ENCODE results near the gene ENPP6.
A peak's percentile ranks its signal among the peaks of the same experiment; 100 is the strongest.

ENPP6 gene

DNA sequence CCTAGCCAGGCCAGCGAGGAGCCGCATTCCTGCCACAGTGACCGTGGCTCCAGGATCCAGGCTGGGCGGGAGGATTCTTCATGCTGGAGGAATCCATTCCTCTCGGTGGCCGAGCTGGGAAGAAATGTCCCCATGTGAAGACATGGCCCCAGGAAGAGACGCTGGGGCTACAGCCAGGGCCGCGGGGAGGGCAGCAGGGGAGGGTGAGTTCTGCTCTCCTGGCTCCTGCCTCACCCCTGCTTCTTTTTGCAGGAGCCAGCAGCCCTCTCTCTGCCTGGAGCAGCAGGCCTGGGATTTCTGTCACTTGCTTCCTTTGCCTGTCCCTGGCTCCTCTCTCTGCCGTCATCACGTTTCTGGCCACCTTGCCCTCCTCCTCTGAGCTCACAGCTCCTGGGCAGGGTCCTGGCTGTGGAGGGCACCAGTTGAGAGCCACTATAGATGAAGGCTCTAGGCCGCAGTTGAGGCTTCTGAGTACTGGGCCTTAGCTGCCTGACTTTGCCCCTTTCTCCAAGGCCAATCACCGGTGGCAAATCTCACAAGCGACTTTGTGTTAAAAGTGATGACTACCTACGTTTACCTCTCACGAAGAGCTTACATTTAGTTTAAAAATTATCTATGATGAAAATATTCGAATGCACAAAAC is 48.3 kb downstream of the ENPP6 start:
- no peak overlapping the region for H3K4me3 ChIP-seq (ENCODE audit: low read depth, low read length)
- no peak for TF ChIP-seq CTCF (IDR thresholded peaks at IDR 0.05; ENCODE audit: insufficient read depth, low read length, missing control alignments)
- no peak for DNase-seq (ENCODE audit: low read depth, low spot score)
- POLR2A ChIA-PET = no interaction called here
- CTCF ChIA-PET = interaction anchor here (0.7 to 4.3 kb wide), 12 partner anchors 9 to 382 kb away, joined by 3 to 46 read pairs (median 3); no protein-coding TSS in a partner anchor

GRCh38 chr4:184168406-184169019 is 49.2 kb downstream of the ENPP6 start:
- CTCF ChIA-PET = interaction anchor here (0.8 to 4.3 kb wide), 19 partner anchors 10 to 381 kb away, joined by 3 to 46 read pairs (median 3); no protein-coding TSS in a partner anchor

DNA sequence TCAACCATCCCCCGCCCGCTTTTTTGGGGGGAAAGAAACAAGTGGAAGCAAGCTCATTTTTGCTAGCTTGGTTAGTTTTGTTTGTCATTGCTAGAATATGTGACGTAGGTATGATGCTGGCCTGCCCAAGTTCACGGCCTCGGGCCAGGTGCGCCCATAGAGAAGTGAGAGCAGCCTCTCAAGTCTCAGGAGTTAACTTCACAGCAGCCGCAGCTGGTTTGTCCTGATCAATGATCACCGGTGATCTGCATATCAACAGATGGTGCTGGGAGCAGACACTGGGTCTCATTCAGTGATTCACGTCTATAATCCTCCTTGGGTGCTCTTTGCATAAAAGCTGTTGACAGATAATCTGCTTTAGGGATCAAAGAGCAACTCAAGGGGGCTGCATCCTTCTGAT is 50.1 kb downstream of the ENPP6 start:
- CTCF ChIA-PET = interaction anchor here (0.8 to 4.3 kb wide), 11 partner anchors 9 to 380 kb away, joined by 3 to 46 read pairs (median 3); no protein-coding TSS in a partner anchor
- DNase-seq (ENCODE audit: low read depth, low spot score) = no peak
- POLR2A ChIA-PET = no interaction called here
- TF ChIP-seq CTCF (IDR thresholded peaks at IDR 0.05; ENCODE audit: insufficient read depth, low read length, missing control alignments) = no peak
- H3K4me3 ChIP-seq (ENCODE audit: low read depth, low read length) = no peak overlapping the region

More at GRCh38 chr4:184168406-184169019, 49.2 kb downstream of the ENPP6 start:
- POLR2A ChIA-PET = no interaction called here
- peak; percentile 96 for TF ChIP-seq CTCF (IDR thresholded peaks at IDR 0.05; ENCODE audit: insufficient read depth, low read length, missing control alignments)
- no peak for DNase-seq (ENCODE audit: low read depth, low spot score)
- no peak overlapping the region; the same call in 1 of the 2 replicates for H3K4me3 ChIP-seq (ENCODE audit: low read depth, low read length)

DNA sequence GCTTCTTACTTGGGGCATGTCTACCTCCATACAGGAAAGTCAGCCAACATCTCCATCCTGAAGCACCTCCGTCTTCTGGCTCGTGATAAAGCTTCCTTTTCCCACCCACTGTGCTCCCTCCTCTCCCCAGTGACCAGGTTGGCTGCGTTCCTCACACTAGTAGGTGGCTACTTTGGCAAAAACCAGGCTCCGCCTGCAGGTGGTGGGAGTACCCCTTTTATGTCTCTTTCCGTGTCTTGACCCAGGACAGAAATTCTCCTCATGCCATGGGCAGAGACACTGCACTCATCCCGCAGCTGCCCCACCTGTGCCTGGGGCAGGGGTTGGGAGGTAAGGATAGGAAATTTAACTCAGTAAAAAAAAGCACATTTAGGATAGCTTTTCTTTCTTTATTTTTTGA is 50.9 kb downstream of the ENPP6 start:
- no peak overlapping the region for H3K4me3 ChIP-seq (ENCODE audit: low read depth, low read length)
- ChIA-PET POLR2A (no interaction called here), CTCF (interaction anchor here (1.0 to 4.3 kb wide), 6 partner anchors 8 to 695 kb away, joined by 3 to 46 read pairs (median 5); no protein-coding TSS in a partner anchor)
- TF ChIP-seq CTCF (IDR thresholded peaks at IDR 0.05; ENCODE audit: insufficient read depth, low read length, missing control alignments) = no peak
- DNase-seq (ENCODE audit: low read depth, low spot score) = no peak

GRCh38 chr4:184165291-184165690 is 52.4 kb downstream of the ENPP6 start:
- DNase-seq (ENCODE audit: low read depth, low spot score) = no peak
- ChIA-PET POLR2A (no interaction called here), CTCF (interaction anchor here (1.1 to 1.7 kb wide), 3 partner anchors 18 to 327 kb away, joined by 5 to 6 read pairs (median 5); no protein-coding TSS in a partner anchor)
- no peak overlapping the region for H3K4me3 ChIP-seq (ENCODE audit: low read depth, low read length)
- TF ChIP-seq CTCF (IDR thresholded peaks at IDR 0.05; ENCODE audit: insufficient read depth, low read length, missing control alignments) = no peak

- ChIA-PET CTCF (interaction anchor here (1.7 kb wide), 1 partner anchor 323 kb away, joined by 6 read pairs; no protein-coding TSS in a partner anchor), POLR2A (no interaction called here)
- H3K4me3 ChIP-seq (ENCODE audit: low read depth, low read length) = no peak overlapping the region
- peak; percentile 40 for TF ChIP-seq CTCF (IDR thresholded peaks at IDR 0.05; ENCODE audit: insufficient read depth, low read length, missing control alignments)
- DNase-seq (ENCODE audit: low read depth, low spot score) = no peak
Observed at GRCh38 chr4:184163813-184164212, 53.9 kb downstream of the ENPP6 start.

Data from AG04449 (cell line).